OCI-LY3 (cell line): Measurements from ENCODE around the gene IL17B.

Source experiments
- CTCF ChIP-seq: fragments of 200-600, 300-600 bp; sonication (generic); IDR thresholded peaks from 2 replicates; pipeline ENCODE4 v1.5.1; 2014; ENCODE audit warnings: antibody characterized with exemption, low read length, low read depth
- EZH2phosphoT487 ChIP-seq: fragments of 200-600 bp; shearing (Covaris generic); IDR thresholded peaks from 2 replicates; pipeline ENCODE4 v1.6.1; 2018; ENCODE audit warnings: antibody characterized with exemption, mixed run types, low read depth

- TF ChIP-seq CTCF (no peak), EZH2phosphoT487 (no peak)
Measured at GRCh38 chr5:149345892-149346222, 33.2 kb downstream of the IL17B start.
